Measurements from ENCODE around the gene SLC25A21.

SLC25A21 gene

GRCh38 chr14:37142835-37143401 lies 29.5 kb downstream of the SLC25A21 start:
- DNase-seq, result no peak

GRCh38 chr14:37140176-37140575 lies 32.2 kb downstream of the SLC25A21 start:
- no peak for DNase-seq

- no peak for DNase-seq
Measured at GRCh38 chr14:37139710-37140109, 32.7 kb downstream of the SLC25A21 start.

GRCh38 chr14:37138898-37139297 lies 33.5 kb downstream of the SLC25A21 start:
- no peak for DNase-seq

- DNase-seq, result no peak
Measured at GRCh38 chr14:37133284-37133913, 39.0 kb downstream of the SLC25A21 start.

- no peak for DNase-seq
Measured at GRCh38 chr14:37131205-37131604, 41.2 kb downstream of the SLC25A21 start.

- DNase-seq, result no peak
Measured at GRCh38 chr14:37129047-37129446, 43.4 kb downstream of the SLC25A21 start.

- no peak for DNase-seq
Measured at GRCh38 chr14:37124614-37125013, 47.8 kb downstream of the SLC25A21 start.

- DNase-seq, result no peak
Measured at GRCh38 chr14:37122919-37123639, 49.3 kb downstream of the SLC25A21 start.

GRCh38 chr14:37122288-37122687 lies 50.1 kb downstream of the SLC25A21 start:
- DNase-seq, result peak; percentile 88

- DNase-seq, result no peak
Measured at GRCh38 chr14:37118673-37119366, 53.6 kb downstream of the SLC25A21 start.

GRCh38 chr14:37116933-37117849 lies 55.2 kb downstream of the SLC25A21 start:
- DNase-seq, result peak; percentile 48

- no peak for DNase-seq
Measured at GRCh38 chr14:37115406-37115805, 57.0 kb downstream of the SLC25A21 start.

- no peak for DNase-seq
Measured at GRCh38 chr14:37114559-37114958, 57.8 kb downstream of the SLC25A21 start.

- peak; percentile 22 for DNase-seq
Measured at GRCh38 chr14:37114002-37114401, 58.4 kb downstream of the SLC25A21 start.

- no peak for DNase-seq
Measured at GRCh38 chr14:37098132-37098531, 74.3 kb downstream of the SLC25A21 start.

GRCh38 chr14:37094502-37094901 lies 77.9 kb downstream of the SLC25A21 start:
- DNase-seq, result no peak

GRCh38 chr14:37093364-37093763 lies 79.0 kb downstream of the SLC25A21 start:
- DNase-seq, result no peak

- DNase-seq, result no peak
Measured at GRCh38 chr14:37091651-37092050, 80.8 kb downstream of the SLC25A21 start.

- DNase-seq, result no peak
Measured at GRCh38 chr14:37090026-37090425, 82.4 kb downstream of the SLC25A21 start.

GRCh38 chr14:37089410-37089809 lies 83.0 kb downstream of the SLC25A21 start:
- DNase-seq, result no peak
